HL-60 (cell line): Measurements from ENCODE around the gene ACSF3.

Experiments
- DNase-seq, 2 experiments: peaks; one replicate each; pipeline ENCODE4 v3.0.0-alpha.2; 2010 to 2020; ENCODE audit warnings: low read depth in 1 of 2, low spot score in 1 of 2
- H3K27ac ChIP-seq: fragments of 250-450 bp; sonication (Bioruptor Pico); replicated peaks from 2 replicates; pipeline ENCODE4 v1.5.1; 2020; ENCODE audit warnings: mild to moderate bottlenecking, moderate library complexity
- H3K27me3 ChIP-seq: fragments of 250-450 bp; sonication (Bioruptor Pico); 2 replicates; pipeline ENCODE4 v1.5.1; 2021; ENCODE audit warnings: mild to moderate bottlenecking, moderate library complexity; ENCODE audit not compliant: insufficient read depth, poor library complexity, severe bottlenecking
- H3K4me3 ChIP-seq: replicated peaks from 2 replicates; pipeline ENCODE4 v1.5.1; 2011; ENCODE audit warnings: mild to moderate bottlenecking, control low read depth, low read length; ENCODE audit not compliant: insufficient read depth
- CTCF ChIP-seq: IDR thresholded peaks from one replicate; pipeline ENCODE4 v1.5.1; 2011; ENCODE audit warnings: low read length, control low read depth, inconsistent platforms; ENCODE audit not compliant: insufficient read depth
- GABPA ChIP-seq: IDR thresholded peaks from 2 replicates; pipeline ENCODE4 v1.6.1; 2012; ENCODE audit warnings: low read depth
- POLR2AphosphoS5 ChIP-seq: IDR thresholded peaks from 2 replicates; pipeline ENCODE4 v1.6.1; 2012; ENCODE audit warnings: low read depth
- SPI1 ChIP-seq: IDR thresholded peaks from 2 replicates; pipeline ENCODE4 v1.6.1; 2012; ENCODE audit warnings: low read depth, mild to moderate bottlenecking, borderline replicate concordance
- TF ChIP-seq, protein P1 (sequence below): IDR thresholded peaks from 2 replicates; pipeline ENCODE4 v1.6.1; 2012; ENCODE audit warnings: low read depth; ENCODE audit not compliant: insufficient replicate concordance

ACSF3 gene

GRCh38 chr16:89159850-89160354 is 66.2 kb downstream of the ACSF3 start:
- no peak for DNase-seq
- no peak overlapping the region for H3K4me3 ChIP-seq
- H3K27ac ChIP-seq: no peak overlapping the region
- H3K27me3 ChIP-seq: no peaks in the 10 kb centered on the region
- TF ChIP-seq CTCF (no peak), GABPA (no peak), SPI1 (no peak), POLR2AphosphoS5 (no peak)
- TF ChIP-seq, protein P1, sequence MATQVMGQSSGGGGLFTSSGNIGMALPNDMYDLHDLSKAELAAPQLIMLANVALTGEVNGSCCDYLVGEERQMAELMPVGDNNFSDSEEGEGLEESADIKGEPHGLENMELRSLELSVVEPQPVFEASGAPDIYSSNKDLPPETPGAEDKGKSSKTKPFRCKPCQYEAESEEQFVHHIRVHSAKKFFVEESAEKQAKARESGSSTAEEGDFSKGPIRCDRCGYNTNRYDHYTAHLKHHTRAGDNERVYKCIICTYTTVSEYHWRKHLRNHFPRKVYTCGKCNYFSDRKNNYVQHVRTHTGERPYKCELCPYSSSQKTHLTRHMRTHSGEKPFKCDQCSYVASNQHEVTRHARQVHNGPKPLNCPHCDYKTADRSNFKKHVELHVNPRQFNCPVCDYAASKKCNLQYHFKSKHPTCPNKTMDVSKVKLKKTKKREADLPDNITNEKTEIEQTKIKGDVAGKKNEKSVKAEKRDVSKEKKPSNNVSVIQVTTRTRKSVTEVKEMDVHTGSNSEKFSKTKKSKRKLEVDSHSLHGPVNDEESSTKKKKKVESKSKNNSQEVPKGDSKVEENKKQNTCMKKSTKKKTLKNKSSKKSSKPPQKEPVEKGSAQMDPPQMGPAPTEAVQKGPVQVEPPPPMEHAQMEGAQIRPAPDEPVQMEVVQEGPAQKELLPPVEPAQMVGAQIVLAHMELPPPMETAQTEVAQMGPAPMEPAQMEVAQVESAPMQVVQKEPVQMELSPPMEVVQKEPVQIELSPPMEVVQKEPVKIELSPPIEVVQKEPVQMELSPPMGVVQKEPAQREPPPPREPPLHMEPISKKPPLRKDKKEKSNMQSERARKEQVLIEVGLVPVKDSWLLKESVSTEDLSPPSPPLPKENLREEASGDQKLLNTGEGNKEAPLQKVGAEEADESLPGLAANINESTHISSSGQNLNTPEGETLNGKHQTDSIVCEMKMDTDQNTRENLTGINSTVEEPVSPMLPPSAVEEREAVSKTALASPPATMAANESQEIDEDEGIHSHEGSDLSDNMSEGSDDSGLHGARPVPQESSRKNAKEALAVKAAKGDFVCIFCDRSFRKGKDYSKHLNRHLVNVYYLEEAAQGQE: no peak

- Histone ChIP-seq H3K4me3 (no peak overlapping the region), H3K27me3 (no peaks in the 10 kb centered on the region), H3K27ac (no peak overlapping the region)
- DNase-seq: no peak
- no peak for TF ChIP-seq GABPA
- no peak for TF ChIP-seq SPI1
- TF ChIP-seq, protein P1: no peak
- TF ChIP-seq POLR2AphosphoS5: no peak
- no peak for TF ChIP-seq CTCF
Observed at GRCh38 chr16:89160977-89161701, 67.5 kb downstream of the ACSF3 start.

DNA sequence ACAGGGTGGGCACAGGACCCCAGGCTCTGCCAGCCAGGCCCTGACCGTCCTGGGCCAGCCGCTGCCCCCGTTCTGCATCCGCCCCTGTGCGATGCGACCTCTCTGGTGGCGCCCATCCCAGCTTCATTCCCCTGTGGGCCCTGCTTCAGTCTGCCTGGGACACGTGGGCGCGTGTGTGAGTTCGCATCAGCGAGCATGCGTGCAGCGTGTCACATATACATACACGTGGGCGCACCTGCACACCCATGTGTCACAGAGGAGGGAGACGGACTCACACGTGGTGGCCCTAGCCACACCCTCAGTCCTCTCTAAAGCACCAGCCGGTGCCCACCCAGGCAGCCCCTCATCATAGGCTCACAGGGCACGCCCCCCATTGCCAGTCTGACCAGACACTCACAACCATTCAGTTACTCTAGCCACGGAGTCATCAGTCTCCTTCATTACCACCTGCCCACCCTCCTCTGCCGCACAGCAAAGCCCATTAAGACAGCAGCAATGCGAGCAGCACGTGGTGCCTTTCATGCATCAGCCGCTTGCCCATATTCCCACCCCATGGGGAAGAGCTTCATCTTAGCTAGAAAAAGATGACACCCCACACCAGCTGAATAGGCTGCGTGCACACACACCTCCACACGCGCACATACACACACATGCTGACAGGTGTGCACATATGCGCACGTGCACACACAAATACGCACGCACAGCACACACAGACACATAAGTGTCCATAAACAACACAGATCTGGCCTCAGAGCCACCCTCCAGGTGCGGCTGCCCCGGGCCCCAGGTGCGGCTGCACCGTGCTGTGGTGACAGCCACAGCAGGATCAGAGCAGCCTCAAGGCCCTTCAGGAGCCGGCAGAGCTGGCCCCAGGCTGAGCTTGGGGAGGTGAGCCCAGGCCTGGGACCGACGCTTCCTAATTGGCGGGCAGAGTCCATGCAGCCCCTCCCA is 68.4 kb downstream of the ACSF3 start:
- no peak for DNase-seq
- Histone ChIP-seq H3K4me3 (no peak overlapping the region), H3K27ac (no peak overlapping the region), H3K27me3 (no peaks in the 10 kb centered on the region)
- TF ChIP-seq SPI1 (no peak), CTCF (no peak), GABPA (no peak), POLR2AphosphoS5 (no peak)
- TF ChIP-seq, protein P1: no peak
